Keratinocyte (primary cell): ENCODE data around the gene CCDC172. TPM values are rescaled to one million over a fixed set of nuclear protein-coding genes. Genes with fewer than 3 reads are reported as not detected.

ENCODE experiments used
- DNase-seq: peaks from one replicate; pipeline ENCODE4 v3.0.0-alpha.2; 2011; ENCODE audit warnings: low read depth, missing footprints, low spot score
- FAIRE-seq: peaks from 2 replicates; lab custom pipeline; 2011; peaks lifted over from hg19 to GRCh38; lab: Jason Lieb, UNC
- H2AFZ ChIP-seq: 2 replicates; pipeline ENCODE4 v1.6.0; 2012; ENCODE audit warnings: low read length, control low read depth, inconsistent platforms; ENCODE audit not compliant: control insufficient read depth
- H3K27ac ChIP-seq: 2 replicates; pipeline ENCODE4 v1.5.1; 2011; ENCODE audit warnings: low read length; ENCODE audit not compliant: control insufficient read depth, insufficient read depth
- H3K27me3 ChIP-seq: 3 replicates; pipeline ENCODE4 v1.6.0; 2011; ENCODE audit warnings: low read length; ENCODE audit not compliant: control insufficient read depth, insufficient read depth; ENCODE audit errors: extremely low read depth
- H3K36me3 ChIP-seq, 2 experiments: 2 replicates in 1 of 2; 3 replicates in 1 of 2; pipeline ENCODE4 v1.5.1; 2011; ENCODE audit warnings: low read length in 2 of 2, mild to moderate bottlenecking in 1 of 2; ENCODE audit not compliant: control insufficient read depth in 2 of 2, insufficient read depth in 2 of 2; ENCODE audit errors: extremely low read depth in 1 of 2
- H3K4me1 ChIP-seq: 3 replicates; pipeline ENCODE4 v1.5.1; 2011; ENCODE audit warnings: low read length; ENCODE audit not compliant: control insufficient read depth, insufficient read depth; ENCODE audit errors: extremely low read depth
- H3K4me2 ChIP-seq: 3 replicates; pipeline ENCODE4 v1.6.0; 2011; ENCODE audit warnings: low read depth, low read length; ENCODE audit not compliant: control insufficient read depth, insufficient read depth; ENCODE audit errors: extremely low read depth
- H3K4me3 ChIP-seq, 3 experiments: fragments of 200-600 bp in 1 of 3; sonication (generic) in 1 of 3; 2 replicates in 2 of 3; 3 replicates in 1 of 3; pipeline ENCODE4 v1.5.1; 2011 to 2016; ENCODE audit warnings: low read length in 3 of 3, mild to moderate bottlenecking in 3 of 3, control low read depth in 2 of 3, inconsistent platforms in 1 of 3, low read depth in 1 of 3, mixed read lengths in 1 of 3, mixed run types in 1 of 3, moderate library complexity in 1 of 3; ENCODE audit not compliant: control insufficient read depth in 2 of 3, insufficient read depth in 2 of 3; ENCODE audit errors: extremely low read depth in 1 of 3
- H3K79me2 ChIP-seq: 2 replicates; pipeline ENCODE4 v1.6.0; 2012; ENCODE audit warnings: low read length; ENCODE audit not compliant: control insufficient read depth, insufficient read depth
- H3K9ac ChIP-seq: 3 replicates; pipeline ENCODE4 v1.6.0; 2011; ENCODE audit warnings: low read length; ENCODE audit not compliant: control insufficient read depth, insufficient read depth; ENCODE audit errors: extremely low read depth
- H3K9me1 ChIP-seq: 3 replicates; pipeline ENCODE4 v1.6.0; 2011; ENCODE audit warnings: low read length; ENCODE audit not compliant: control insufficient read depth, insufficient read depth; ENCODE audit errors: extremely low read depth
- H3K9me3 ChIP-seq: 2 replicates; pipeline ENCODE4 v1.5.1; 2012; ENCODE audit warnings: low read depth, low read length; ENCODE audit not compliant: control insufficient read depth
- H4K20me1 ChIP-seq: 3 replicates; pipeline ENCODE4 v1.6.0; 2011; ENCODE audit warnings: low read length; ENCODE audit not compliant: control insufficient read depth, insufficient read depth; ENCODE audit errors: extremely low read depth
- CTCF ChIP-seq, 3 experiments: IDR thresholded peaks in 1 of 3; conservative IDR thresholded peaks in 1 of 3; optimal IDR thresholded peaks in 1 of 3; 2 replicates in 2 of 3; 3 replicates in 1 of 3; pipeline versions ENCODE3 to v1.5.1; 2011; ENCODE audit warnings: low read length in 3 of 3, mild to moderate bottlenecking in 3 of 3, moderate library complexity in 2 of 3, control low read depth in 1 of 3, inconsistent platforms in 1 of 3; ENCODE audit not compliant: insufficient read depth in 2 of 3; ENCODE audit errors: extremely low read depth in 1 of 3
- EZH2 ChIP-seq: IDR thresholded peaks from one replicate; pipeline ENCODE4 v1.6.1; 2012; ENCODE audit warnings: inconsistent platforms, mild to moderate bottlenecking, low read length, moderate library complexity
- dilution Hi-C: fragments of 300-500 bp; cut with MboI; formaldehyde crosslinking; loops from one replicate; pipeline ENCODE4 v1.7.0; 2020; ENCODE audit warnings: low sequenced_read_pairs; ENCODE audit not compliant: extremely low pct_ligation_motif_present
- polyA plus RNA-seq, 5 experiments: library from polyadenylated mRNA; depleted of rRNA in 3 of 5; stranded (reverse) in 3 of 5; stranded (forward) in 1 of 5; unstranded in 1 of 5; fragments of >200 nt; gene quantifications; 1 replicate in 1 of 5; 2 replicates in 3 of 5; 3 replicates in 1 of 5; pipeline versions ENCODE4 v1.2.1 to v1.2.3, GENCODE V29; 2011 to 2012; ENCODE audit warnings: missing spikeins in 2 of 5, low read depth in 1 of 5, low replicate concordance in 1 of 5

CCDC172 gene
- polyA plus RNA-seq, 1 donor (not counting 4 experiments of a cell fraction or from before 2014, with no cell fraction given) = not detected

GRCh38 chr10:116408719-116409118 is 84.5 kb downstream of the CCDC172 start:
- DNase-seq = no peak
- FAIRE-seq = no peak
- H4K20me1 ChIP-seq = no peaks in the 10 kb centered on the region
- H3K9me1 ChIP-seq = no peaks in the 10 kb centered on the region
- H3K9ac ChIP-seq = no peak overlapping the region
- H3K36me3 ChIP-seq = no peaks in the 10 kb centered on the region
- no peak overlapping the region for H2AFZ ChIP-seq
- no peak for TF ChIP-seq EZH2
- TF ChIP-seq CTCF (optimal IDR thresholded peaks at IDR 0.05 in 1 of 3, IDR thresholded peaks at IDR 0.05 in 1 of 3, conservative IDR thresholded peaks at IDR 0.05 in 1 of 3; ENCODE audit: extremely low read depth in 1 of 3, insufficient read depth in 2 of 3, low read length in 3 of 3) = no peak
- no peaks in the 10 kb centered on the region for H3K9me3 ChIP-seq
- H3K4me2 ChIP-seq = no peak overlapping the region
- H3K79me2 ChIP-seq = no peaks in the 10 kb centered on the region
- dilution Hi-C loops = no loop called here
- no peaks in the 10 kb centered on the region for H3K27me3 ChIP-seq
- no peak overlapping the region for H3K27ac ChIP-seq
- no peak overlapping the region for H3K4me3 ChIP-seq
- H3K4me1 ChIP-seq = no peaks in the 10 kb centered on the region

- Histone ChIP-seq H3K9me1 (no peaks in the 10 kb centered on the region), H3K4me3 (no peak overlapping the region), H3K4me1 (no peaks in the 10 kb centered on the region), H3K9ac (no peak overlapping the region), H3K27ac (no peak overlapping the region), H4K20me1 (no peaks in the 10 kb centered on the region), H3K9me3 (no peaks in the 10 kb centered on the region), H3K4me2 (no peak overlapping the region), H3K79me2 (no peaks in the 10 kb centered on the region), H3K27me3 (no peaks in the 10 kb centered on the region), H3K36me3 (no peaks in the 10 kb centered on the region), H2AFZ (no peak overlapping the region)
- DNase-seq = no peak
- TF ChIP-seq EZH2 (no peak), CTCF (optimal IDR thresholded peaks at IDR 0.05 in 1 of 3, IDR thresholded peaks at IDR 0.05 in 1 of 3, conservative IDR thresholded peaks at IDR 0.05 in 1 of 3; ENCODE audit: extremely low read depth in 1 of 3, insufficient read depth in 2 of 3, low read length in 3 of 3) (no peak)
- dilution Hi-C loops = no loop called here
- no peak for FAIRE-seq
Observed at GRCh38 chr10:116410351-116410750, 86.1 kb downstream of the CCDC172 start.
